Uterus (tissue), 4 donors: ENCODE data around the gene KCNRG. TPM values are rescaled to one million over a fixed set of nuclear protein-coding genes. Genes with fewer than 3 reads are reported as not detected.

Source experiments
- DNase-seq, 2 donors: peaks; one replicate each; pipeline ENCODE4 v3.0.0-alpha.2; 2019 to 2020
- H3K27ac ChIP-seq, 2 donors: fragments of 200-600 bp; sonication (generic); 1 replicate in 1 of 2; 2 replicates in 1 of 2; pipeline ENCODE4 v1.5.1; 2016 to 2018
- H3K27me3 ChIP-seq, 2 donors: fragments of 200-600 bp; sonication (generic); one replicate each; pipeline ENCODE4 v1.5.1; 2018 to 2019; ENCODE audit warnings: control low read depth in 1 of 2
- H3K36me3 ChIP-seq, 2 donors: fragments of 200-600 bp; sonication (generic); one replicate each; pipeline ENCODE4 v1.5.1; 2019; ENCODE audit warnings: control low read depth in 1 of 2
- H3K4me1 ChIP-seq, 2 donors: fragments of 200-600 bp; sonication (generic); one replicate each; pipeline ENCODE4 v1.5.1; 2018 to 2019; ENCODE audit warnings: control low read depth in 1 of 2
- H3K4me3 ChIP-seq, 2 donors: fragments of 200-600 bp; sonication (generic); 1 replicate in 1 of 2; 2 replicates in 1 of 2; pipeline ENCODE4 v1.5.1; 2018 to 2019; ENCODE audit warnings: mild to moderate bottlenecking in 1 of 2
- H3K9me3 ChIP-seq, 2 donors: fragments of 200-600 bp; sonication (generic); one replicate each; pipeline ENCODE4 v1.5.1; 2019; ENCODE audit warnings: control low read depth in 1 of 2
- CTCF ChIP-seq, 4 experiments: fragments of 200-600 bp in 2 of 4; fragments of 450-650 bp in 2 of 4; sonication (generic) in 2 of 4; IDR thresholded peaks; one replicate each; pipeline ENCODE4 v1.5.1; 2016 to 2019; ENCODE audit warnings: antibody characterized with exemption in 4 of 4, mild to moderate bottlenecking in 2 of 4, moderate library complexity in 1 of 4
- POLR2A ChIP-seq, 2 donors: fragments of 450-650 bp; IDR thresholded peaks; one replicate each; pipeline ENCODE4 v1.6.1; 2016; ENCODE audit warnings: antibody characterized with exemption in 2 of 2, mild to moderate bottlenecking in 1 of 2, moderate library complexity in 1 of 2
- intact Hi-C: fragments of 100-400 bp; cut with DNase I; formaldehyde crosslinking; loops from one replicate; pipeline ENCODE4 v1.15.1; 2023; ENCODE audit warnings: low total_unique reads
- total RNA-seq, 4 donors: library from RNA; depleted of rRNA in 3 of 4; stranded (reverse); fragments of >200 nt in 3 of 4; gene quantifications; one replicate each; pipeline versions ENCODE4 v1.1.0 to v1.2.4, GENCODE V29; 2014 to 2023
- donor health status: DM: yes; HTN: yes; CAD: no.

The KCNRG gene
- total RNA-seq, result 1 to 10 TPM in 2 of 4 donors, under 1 TPM in 1, not detected in 1; 0.51 to 6.4 (median 1.7) TPM

- no peaks in the 10 kb centered on the region for H3K9me3 ChIP-seq
- no peak for DNase-seq
- intact Hi-C loops, result no loop called here
- no peaks in the 10 kb centered on the region for H3K36me3 ChIP-seq
- TF ChIP-seq CTCF (IDR thresholded peaks at IDR 0.05) (no peak), POLR2A (IDR thresholded peaks at IDR 0.05) (no peak)
- H3K4me3 ChIP-seq, result no peak within 1 kb of the TSS
- H3K4me1 ChIP-seq, result no peaks in the 10 kb centered on the region
- H3K27me3 ChIP-seq, result no peaks in the 10 kb centered on the region
- peak within 1 kb of the TSS in 1 of 2 donors; percentile 41 for H3K27ac ChIP-seq
Observed at GRCh38 chr13:50015258-50015657, at the start of gene KCNRG. KCNRG (plus strand) TSS chr13:50015444; CDS start chr13:50015494, 50 bp downstream.

DNA sequence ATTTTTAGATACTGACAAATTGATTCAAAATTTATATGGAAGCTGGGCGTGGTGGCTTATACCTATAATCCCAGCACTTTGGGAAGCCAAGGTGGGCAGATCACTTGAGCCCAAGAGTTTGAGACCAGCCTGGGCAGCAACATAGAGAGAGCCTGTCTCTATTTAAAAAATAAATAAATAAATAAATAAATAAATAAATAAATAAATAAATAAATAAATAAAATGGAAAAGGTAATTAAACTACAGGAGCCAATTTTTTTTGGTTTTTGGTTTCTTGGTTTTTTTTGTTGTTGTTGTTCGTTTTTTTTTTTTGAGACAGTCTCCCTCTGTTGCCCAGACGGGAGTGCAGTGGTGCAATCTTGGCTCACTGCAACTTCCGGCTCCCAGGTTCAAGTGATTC lies 47.8 kb upstream of the KCNRG start:
- H3K27ac ChIP-seq, result no peak overlapping the region
- no peak overlapping the region for H3K4me3 ChIP-seq
- intact Hi-C loops, result no loop called here
- TF ChIP-seq CTCF (IDR thresholded peaks at IDR 0.05) (no peak), POLR2A (IDR thresholded peaks at IDR 0.05) (no peak)
- no peaks in the 10 kb centered on the region for H3K27me3 ChIP-seq
- H3K4me1 ChIP-seq, result no peaks in the 10 kb centered on the region
- no peaks in the 10 kb centered on the region for H3K9me3 ChIP-seq
- H3K36me3 ChIP-seq, result no peaks in the 10 kb centered on the region
- no peak for DNase-seq

GRCh38 chr13:49972709-49973108 lies 42.5 kb upstream of the KCNRG start:
- TF ChIP-seq POLR2A (IDR thresholded peaks at IDR 0.05) (no peak), CTCF (IDR thresholded peaks at IDR 0.05) (no peak)
- H3K27ac ChIP-seq, result no peak overlapping the region

GRCh38 chr13:49975826-49976225 lies 39.4 kb upstream of the KCNRG start:
- no peaks in the 10 kb centered on the region for H3K9me3 ChIP-seq
- DNase-seq, result no peak
- intact Hi-C loops, result no loop called here
- H3K4me1 ChIP-seq, result no peaks in the 10 kb centered on the region
- TF ChIP-seq CTCF (IDR thresholded peaks at IDR 0.05) (no peak), POLR2A (IDR thresholded peaks at IDR 0.05) (no peak)
- H3K27me3 ChIP-seq, result no peaks in the 10 kb centered on the region
- H3K27ac ChIP-seq, result no peak overlapping the region
- no peak overlapping the region for H3K4me3 ChIP-seq
- H3K36me3 ChIP-seq, result no peaks in the 10 kb centered on the region

More at GRCh38 chr13:49972709-49973108, 42.5 kb upstream of the KCNRG start:
- Histone ChIP-seq H3K36me3 (no peaks in the 10 kb centered on the region), H3K27me3 (no peaks in the 10 kb centered on the region), H3K9me3 (no peaks in the 10 kb centered on the region), H3K4me1 (no peaks in the 10 kb centered on the region), H3K4me3 (no peak overlapping the region)
- no peak for DNase-seq
- intact Hi-C loops, result no loop called here

GRCh38 chr13:49976314-49977258 lies 38.7 kb upstream of the KCNRG start:
- no peak overlapping the region for H3K27ac ChIP-seq
- intact Hi-C loops, result no loop called here
- H3K4me1 ChIP-seq, result no peaks in the 10 kb centered on the region
- TF ChIP-seq POLR2A (IDR thresholded peaks at IDR 0.05), result no peak
- TF ChIP-seq CTCF (IDR thresholded peaks at IDR 0.05), result peak; percentile 63 to 77 (median 74)
- no peaks in the 10 kb centered on the region for H3K9me3 ChIP-seq
- H3K27me3 ChIP-seq, result no peaks in the 10 kb centered on the region
- DNase-seq, result peak; percentile 44 to 59
- no peaks in the 10 kb centered on the region for H3K36me3 ChIP-seq
- no peak overlapping the region for H3K4me3 ChIP-seq
